Tibial nerve (tissue), 4 donors: ENCODE results near the gene CTRB1. TPM values are rescaled to one million over a fixed set of nuclear protein-coding genes. Genes with fewer than 3 reads are reported as not detected.
"Not testable (repeated sequence)": the region's sequence is repeated elsewhere in the genome, so short reads cannot be mapped to it uniquely, and the experiment has no call there.

ENCODE experiments used
- DNase-seq, 2 donors: peaks; one replicate each; pipeline ENCODE4 v3.0.0-alpha.2; 2019; ENCODE audit warnings: low spot score in 2 of 2
- H3K27ac ChIP-seq, 4 donors: fragments of 200-600 bp; sonication (generic) in 3 of 4; one replicate each; pipeline ENCODE4 v1.5.1; 2017 to 2019; ENCODE audit warnings: mild to moderate bottlenecking in 1 of 4
- H3K27me3 ChIP-seq, 2 donors: fragments of 200-600 bp; sonication (generic) in 1 of 2; one replicate each; pipeline versions ENCODE4 v1.5.1 to v1.6.0; 2017 to 2019
- H3K36me3 ChIP-seq, 3 donors: fragments of 200-600 bp; sonication (generic); one replicate each; pipeline ENCODE4 v1.5.1; 2018 to 2019
- H3K4me1 ChIP-seq, 4 donors: fragments of 200-600 bp; sonication (generic) in 3 of 4; one replicate each; pipeline ENCODE4 v1.5.1; 2017 to 2019
- H3K4me3 ChIP-seq, 4 donors: fragments of 200-600 bp; sonication (generic) in 3 of 4; one replicate each; pipeline ENCODE4 v1.5.1; 2017 to 2019; ENCODE audit warnings: mild to moderate bottlenecking in 1 of 4, moderate library complexity in 1 of 4
- H3K9me3 ChIP-seq, 4 donors: fragments of 200-600 bp; sonication (generic) in 3 of 4; one replicate each; pipeline ENCODE4 v1.5.1; 2017 to 2019
- CTCF ChIP-seq, 5 experiments: fragments of 200-600 bp in 3 of 5; fragments of 450-650 bp in 2 of 5; sonication (generic) in 3 of 5; IDR thresholded peaks; one replicate each; pipeline ENCODE4 v1.5.1; 2016 to 2019; ENCODE audit warnings: antibody characterized with exemption in 5 of 5, mild to moderate bottlenecking in 3 of 5, moderate library complexity in 2 of 5
- EP300 ChIP-seq, 2 donors: sonication (generic); formaldehyde crosslinking; IDR thresholded peaks; one replicate each; pipeline ENCODE4 v1.6.1; 2017; ENCODE audit warnings: antibody characterized with exemption in 2 of 2, mild to moderate bottlenecking in 1 of 2
- POLR2A ChIP-seq, 2 donors: fragments of 450-650 bp; IDR thresholded peaks; one replicate each; pipeline ENCODE4 v1.6.1; 2017; ENCODE audit warnings: antibody characterized with exemption in 2 of 2, mild to moderate bottlenecking in 2 of 2, moderate library complexity in 2 of 2
- WGBS, 2 donors: methylation state at CpG; one replicate each; pipeline ENCODE4 v1.1.5; 2018; 5-methylcytosine and 5-hydroxymethylcytosine counted together
- total RNA-seq, 4 donors: library from RNA; depleted of rRNA; stranded (reverse); fragments of >200 nt; gene quantifications; one replicate each; pipeline ENCODE4 v1.1.0, GENCODE V29; 2016

CTRB1 gene
- total RNA-seq, 4 donors from 2014 or later = 0.59 to 24.3 (median 1.2) TPM

- WGBS, 2 donors = 32 to 46% methylated on average over 8 to 12 of the region's 16 CpGs
- H3K9me3 ChIP-seq = no peaks in the 10 kb centered on the region
- TF ChIP-seq CTCF (IDR thresholded peaks at IDR 0.05) (no peak), EP300 (IDR thresholded peaks at IDR 0.05) (no peak), POLR2A (IDR thresholded peaks at IDR 0.05) (no peak)
- no peaks in the 10 kb centered on the region for H3K27me3 ChIP-seq
- no peak for DNase-seq
- peak overlapping the region; percentile 25 to 92 (median 77) for H3K27ac ChIP-seq
- peaks cover 3 to 84% (median 42%) of the 10 kb centered on the region in 4 donors for H3K4me1 ChIP-seq
- H3K36me3 ChIP-seq = peaks cover 0 to 46% (median 0%) of the 10 kb centered on the region in 3 donors
- H3K4me3 ChIP-seq = no peak overlapping the region
These were observed 20.2 kb downstream of the CTRB1 start for GRCh38 chr16:75238853-75239541.

GRCh38 chr16:75239542-75240122, 20.8 kb downstream of the CTRB1 start:
- Histone ChIP-seq H3K4me1 (peaks cover 3 to 84% (median 43%) of the 10 kb centered on the region in 4 donors), H3K9me3 (no peaks in the 10 kb centered on the region), H3K36me3 (peaks cover 0 to 43% (median 0%) of the 10 kb centered on the region in 3 donors), H3K27ac (peak overlapping the region; percentile 25 to 92 (median 77)), H3K27me3 (no peaks in the 10 kb centered on the region), H3K4me3 (no peak overlapping the region)
- TF ChIP-seq CTCF (IDR thresholded peaks at IDR 0.05) (no peak), EP300 (IDR thresholded peaks at IDR 0.05) (no peak)
- DNase-seq = no peak
- WGBS, 2 donors = 62 to 73% methylated on average over 7 to 16 of the region's 19 CpGs

DNA sequence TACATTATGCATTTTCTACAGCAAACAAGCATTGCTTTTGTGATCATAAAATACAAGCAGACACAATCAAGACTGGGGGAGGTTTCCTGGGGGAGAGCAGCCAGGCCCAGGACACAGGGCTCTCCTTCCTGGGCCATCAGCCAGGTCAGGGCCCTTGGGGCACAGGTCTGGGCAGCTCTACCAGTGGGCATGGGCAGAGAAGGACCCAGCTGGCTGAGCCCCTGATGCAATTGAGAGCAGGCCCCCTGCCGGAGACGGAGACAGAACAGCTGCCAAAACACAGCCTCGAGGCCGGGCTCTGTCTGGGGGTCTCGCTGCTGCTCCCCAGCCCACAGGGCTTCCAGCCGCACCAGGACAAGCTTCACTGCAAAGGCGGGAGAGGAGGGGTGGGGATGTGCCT, 21.8 kb downstream of the CTRB1 start:
- not testable (repeated sequence) for H3K9me3 ChIP-seq, H3K27me3 ChIP-seq, H3K4me3 ChIP-seq, DNase-seq
- Histone ChIP-seq H3K4me1 (peaks cover 3 to 84% (median 52%) of the 10 kb centered on the region in 4 donors), H3K36me3 (peaks cover 0 to 33% (median 0%) of the 10 kb centered on the region in 3 donors), H3K27ac (peak overlapping the region in 2 of 4 donors; percentile 86 to 92)
- WGBS, 2 donors = 31 to 66% methylated on average over 2 to 7 of the region's 7 CpGs

DNA sequence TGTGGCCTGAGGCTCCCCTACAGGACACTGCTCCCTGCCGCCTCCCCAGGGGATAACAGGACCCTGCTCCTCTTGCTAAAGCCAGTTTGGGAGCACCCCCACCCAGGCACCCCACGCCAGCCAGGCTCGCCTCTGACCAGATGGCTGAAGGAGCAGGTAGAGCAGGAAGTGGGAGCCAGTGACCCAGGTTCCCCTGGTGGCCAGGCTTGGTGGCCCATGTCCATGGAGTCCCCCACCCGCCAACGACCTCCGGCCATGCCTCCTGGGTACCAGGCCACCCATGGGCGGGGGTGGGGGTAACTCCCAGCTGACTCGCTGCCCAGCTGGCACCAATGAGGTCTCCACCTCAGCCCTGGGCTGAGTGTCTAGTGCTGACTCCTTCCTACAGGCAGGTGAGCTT, 22.6 kb downstream of the CTRB1 start:
- TF ChIP-seq CTCF (IDR thresholded peaks at IDR 0.05) (no peak), EP300 (IDR thresholded peaks at IDR 0.05) (no peak), POLR2A (IDR thresholded peaks at IDR 0.05) (no peak)
- H3K27me3 ChIP-seq = no peaks in the 10 kb centered on the region
- H3K9me3 ChIP-seq = no peaks in the 10 kb centered on the region
- peaks cover 3 to 91% (median 59%) of the 10 kb centered on the region in 4 donors for H3K4me1 ChIP-seq
- no peak overlapping the region for H3K4me3 ChIP-seq
- 75 to 88% methylated on average over 1 to 7 of the region's 8 CpGs for WGBS, 2 donors
- DNase-seq = no peak
- peak overlapping the region in 2 of 4 donors; percentile 40 to 97 for H3K27ac ChIP-seq
- peaks cover 0 to 25% (median 0%) of the 10 kb centered on the region in 3 donors for H3K36me3 ChIP-seq

GRCh38 chr16:75241955-75242354, 23.2 kb downstream of the CTRB1 start:
- H3K27me3 ChIP-seq = no peaks in the 10 kb centered on the region
- WGBS, 2 donors = 71 to 72% methylated on average over 13 of the region's 13 CpGs
- H3K27ac ChIP-seq = peak overlapping the region in 2 of 4 donors; percentile 40 to 97
- no peaks in the 10 kb centered on the region for H3K9me3 ChIP-seq
- H3K4me3 ChIP-seq = no peak overlapping the region
- TF ChIP-seq POLR2A (IDR thresholded peaks at IDR 0.05) = no peak
- no peak for TF ChIP-seq EP300 (IDR thresholded peaks at IDR 0.05)
- no peak for TF ChIP-seq CTCF (IDR thresholded peaks at IDR 0.05)
- H3K4me1 ChIP-seq = peaks cover 3 to 97% (median 63%) of the 10 kb centered on the region in 4 donors
- DNase-seq = no peak
- peaks cover 0 to 25% (median 0%) of the 10 kb centered on the region in 3 donors for H3K36me3 ChIP-seq

DNA sequence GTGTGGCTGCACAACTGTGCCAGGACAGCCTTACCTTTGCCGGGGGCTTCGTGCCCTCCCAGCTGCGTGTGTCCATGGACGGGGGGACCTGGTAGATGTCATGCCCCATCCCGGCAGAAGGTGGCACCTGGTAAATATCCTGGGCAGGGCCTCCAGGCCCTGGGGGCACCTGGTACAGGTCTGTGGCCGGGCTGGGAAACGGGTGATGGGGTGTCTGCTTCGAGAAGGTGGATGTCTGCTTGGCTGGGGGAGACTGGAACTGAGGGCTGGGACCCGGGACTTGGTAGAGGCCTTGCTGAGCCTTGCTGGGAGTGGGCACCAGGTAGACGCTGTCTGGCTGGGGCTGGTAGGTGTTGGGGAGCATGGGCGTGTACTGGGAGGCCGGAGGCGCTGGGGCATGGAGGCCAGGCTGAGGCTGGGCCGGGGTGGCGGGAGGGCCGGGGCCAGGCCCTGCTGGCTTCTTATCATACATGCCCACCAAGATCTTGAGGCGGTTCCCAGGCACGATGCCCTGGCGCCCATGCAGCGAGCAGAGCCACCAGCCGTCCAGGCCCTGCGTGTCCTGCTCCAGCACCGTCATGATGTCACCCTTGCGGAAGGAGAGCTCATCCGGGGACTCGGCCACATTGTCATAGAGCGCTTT, 23.8 kb downstream of the CTRB1 start:
- Histone ChIP-seq H3K36me3 (peaks cover 0 to 22% (median 0%) of the 10 kb centered on the region in 3 donors), H3K4me1 (peaks cover 3 to 98% (median 66%) of the 10 kb centered on the region in 4 donors), H3K27ac (peak overlapping the region in 3 of 4 donors; percentile 40 to 97 (median 93))
- H3K4me3 ChIP-seq, H3K9me3 ChIP-seq, H3K27me3 ChIP-seq, DNase-seq: not testable (repeated sequence)
- WGBS, 2 donors = 75 to 86% methylated on average over 20 to 27 of the region's 27 CpGs
